Activated T-helper 1 cell treated with anti-CD3 and anti-CD28 coated beads, Interleukin-12 subunit alpha, Interleukin-12 subunit beta, Interleukin-2, Interleukin-4 antibody, amounts not matched to agents 30 ng/mL and 10 ng/mL and 1 ng/mL, durations not matched to agents 14 hours and 24 hours and 36 hours (primary cell): ENCODE results near the gene TEAD3. TPM values are rescaled to one million over a fixed set of nuclear protein-coding genes. Genes with fewer than 3 reads are reported as not detected.
"Not testable (repeated sequence)": the region's sequence is repeated elsewhere in the genome, so short reads cannot be mapped to it uniquely, and the experiment has no call there.

Experiments
- DNase-seq: peaks from one replicate; pipeline ENCODE4 v3.0.0; 2021; ENCODE audit warnings: low spot score
- H3K27ac Mint-ChIP-seq: one replicate; pipeline ENCODE4 v1.8.0; 2021; ENCODE audit warnings: mild to moderate bottlenecking, mixed read lengths
- H3K27me3 Mint-ChIP-seq: one replicate; pipeline ENCODE4 v1.8.0; 2022; ENCODE audit warnings: mild to moderate bottlenecking, moderate library complexity, mixed read lengths; ENCODE audit not compliant: insufficient read depth
- H3K36me3 Mint-ChIP-seq: one replicate; pipeline ENCODE4 v1.8.0; 2021; ENCODE audit warnings: low read depth, mixed read lengths
- H3K4me1 Mint-ChIP-seq: one replicate; pipeline ENCODE4 v1.8.0; 2021; ENCODE audit warnings: low read depth, mixed read lengths
- H3K4me3 Mint-ChIP-seq: one replicate; pipeline ENCODE4 v1.8.0; 2021; ENCODE audit warnings: mild to moderate bottlenecking, moderate library complexity, mixed read lengths
- H3K9me3 Mint-ChIP-seq: one replicate; pipeline ENCODE4 v1.8.0; 2021; ENCODE audit warnings: mixed read lengths
- intact Hi-C: fragments of 100-400 bp; cut with micrococcal nuclease; formaldehyde crosslinking; loops from one replicate; pipeline ENCODE4 v1.15.1; 2024
- total RNA-seq: library from RNA; stranded (reverse); gene quantifications from 2 replicates; pipeline ENCODE4 v1.2.3, GENCODE V29; 2022

The TEAD3 gene
- total RNA-seq, 1 donor from 2014 or later, result 1.5 TPM

GRCh38 chr6:35522151-35522550 is 25.3 kb upstream of the TEAD3 start:
- no peak overlapping the region for H3K4me3 Mint-ChIP-seq
- no peak overlapping the region for H3K27ac Mint-ChIP-seq
- no peaks in the 10 kb centered on the region for H3K36me3 Mint-ChIP-seq
- H3K9me3 Mint-ChIP-seq, result no peaks in the 10 kb centered on the region
- no peak for DNase-seq
- peaks cover 19% of the 10 kb centered on the region for H3K4me1 Mint-ChIP-seq
- intact Hi-C loops, result loop anchor here (2.0 to 5.0 kb wide), 3 partner anchors 63 to 839 kb away; no protein-coding TSS in a partner anchor
- peaks cover 10% of the 10 kb centered on the region for H3K27me3 Mint-ChIP-seq

GRCh38 chr6:35521235-35521634 is 24.4 kb upstream of the TEAD3 start:
- Mint-ChIP-seq H3K27me3 (peaks cover 6% of the 10 kb centered on the region), H3K27ac (no peak overlapping the region), H3K4me1 (peaks cover 19% of the 10 kb centered on the region), H3K36me3 (no peaks in the 10 kb centered on the region), H3K4me3 (no peak overlapping the region), H3K9me3 (no peaks in the 10 kb centered on the region)
- no peak for DNase-seq
- intact Hi-C loops, result loop anchor here (5.0 kb wide), 1 partner anchor 236 kb away; no protein-coding TSS in a partner anchor

GRCh38 chr6:35519313-35520015 is 22.6 kb upstream of the TEAD3 start:
- intact Hi-C loops, result loop anchor here (5.0 kb wide), 1 partner anchor 238 kb away; no protein-coding TSS in a partner anchor
- H3K27ac Mint-ChIP-seq, result no peak overlapping the region
- H3K36me3 Mint-ChIP-seq, result no peaks in the 10 kb centered on the region
- no peaks in the 10 kb centered on the region for H3K9me3 Mint-ChIP-seq
- H3K4me1 Mint-ChIP-seq, result peaks cover 19% of the 10 kb centered on the region
- H3K27me3 Mint-ChIP-seq, result peaks cover 9% of the 10 kb centered on the region
- DNase-seq, result no peak
- no peak overlapping the region for H3K4me3 Mint-ChIP-seq

GRCh38 chr6:35518566-35519312 is 21.9 kb upstream of the TEAD3 start:
- intact Hi-C loops, result no loop called here

GRCh38 chr6:35517978-35518377 is 21.1 kb upstream of the TEAD3 start:
- peaks cover 15% of the 10 kb centered on the region for H3K4me1 Mint-ChIP-seq
- DNase-seq, result not testable (repeated sequence)

More at GRCh38 chr6:35518566-35519312, 21.9 kb upstream of the TEAD3 start:
- Mint-ChIP-seq H3K36me3 (no peaks in the 10 kb centered on the region), H3K27ac (no peak overlapping the region), H3K9me3 (no peaks in the 10 kb centered on the region), H3K4me1 (peaks cover 19% of the 10 kb centered on the region), H3K27me3 (peaks cover 9% of the 10 kb centered on the region), H3K4me3 (no peak overlapping the region)
- DNase-seq, result no peak

GRCh38 chr6:35516712-35517111 is 19.8 kb upstream of the TEAD3 start:
- intact Hi-C loops, result no loop called here
- DNase-seq, result no peak
- Mint-ChIP-seq H3K4me3 (no peak overlapping the region), H3K27me3 (peaks cover 14% of the 10 kb centered on the region), H3K9me3 (no peaks in the 10 kb centered on the region), H3K36me3 (no peaks in the 10 kb centered on the region), H3K4me1 (peaks cover 4% of the 10 kb centered on the region), H3K27ac (no peak overlapping the region)

More at GRCh38 chr6:35517978-35518377, 21.1 kb upstream of the TEAD3 start:
- H3K9me3 Mint-ChIP-seq, intact Hi-C loops, H3K27me3 Mint-ChIP-seq, H3K4me3 Mint-ChIP-seq, H3K27ac Mint-ChIP-seq, H3K36me3 Mint-ChIP-seq: not testable (repeated sequence)

GRCh38 chr6:35515939-35516338 is 19.1 kb upstream of the TEAD3 start:
- H3K36me3 Mint-ChIP-seq, H3K4me3 Mint-ChIP-seq, H3K27ac Mint-ChIP-seq, DNase-seq, intact Hi-C loops, H3K4me1 Mint-ChIP-seq, H3K9me3 Mint-ChIP-seq: not testable (repeated sequence)
- H3K27me3 Mint-ChIP-seq, result peaks cover 16% of the 10 kb centered on the region

GRCh38 chr6:35514587-35514986 is 17.7 kb upstream of the TEAD3 start:
- H3K4me3 Mint-ChIP-seq, result no peak overlapping the region
- no peaks in the 10 kb centered on the region for H3K36me3 Mint-ChIP-seq
- no peaks in the 10 kb centered on the region for H3K4me1 Mint-ChIP-seq
- intact Hi-C loops, result no loop called here
- no peak for DNase-seq
- peaks cover 22% of the 10 kb centered on the region for H3K27me3 Mint-ChIP-seq
- H3K9me3 Mint-ChIP-seq, result no peaks in the 10 kb centered on the region
- no peak overlapping the region for H3K27ac Mint-ChIP-seq

GRCh38 chr6:35512740-35513139 is 15.9 kb upstream of the TEAD3 start, which contains the start of gene TULP1:
Gene TULP1, minus strand, starts transcription at chr6:35512896. Its CDS starts 38 bp downstream, at chr6:35512858.
- Mint-ChIP-seq H3K27me3 (peaks cover 36% of the 10 kb centered on the region), H3K36me3 (no peaks in the 10 kb centered on the region), H3K4me3 (no peak within 1 kb of the TSS), H3K4me1 (no peaks in the 10 kb centered on the region), H3K9me3 (no peaks in the 10 kb centered on the region), H3K27ac (no peak within 1 kb of the TSS)
- intact Hi-C loops, result no loop called here
- no peak for DNase-seq

- no peak for DNase-seq
Measured at GRCh38 chr6:35512006-35512405, 15.1 kb upstream of the TEAD3 start.

GRCh38 chr6:35511562-35511941 is 14.7 kb upstream of the TEAD3 start:
- no peak overlapping the region for H3K27ac Mint-ChIP-seq
- no peaks in the 10 kb centered on the region for H3K36me3 Mint-ChIP-seq
- no peaks in the 10 kb centered on the region for H3K4me1 Mint-ChIP-seq

More at GRCh38 chr6:35512006-35512405, 15.1 kb upstream of the TEAD3 start:
- intact Hi-C loops, result no loop called here
- no peak overlapping the region for H3K4me3 Mint-ChIP-seq
- H3K36me3 Mint-ChIP-seq, result no peaks in the 10 kb centered on the region
- H3K4me1 Mint-ChIP-seq, result no peaks in the 10 kb centered on the region
- no peaks in the 10 kb centered on the region for H3K9me3 Mint-ChIP-seq
- no peak overlapping the region for H3K27ac Mint-ChIP-seq
- peaks cover 41% of the 10 kb centered on the region for H3K27me3 Mint-ChIP-seq

GRCh38 chr6:35510916-35511561 is 14.2 kb upstream of the TEAD3 start:
- intact Hi-C loops, result no loop called here
- Mint-ChIP-seq H3K36me3 (no peaks in the 10 kb centered on the region), H3K27ac (no peak overlapping the region), H3K4me3 (no peak overlapping the region), H3K9me3 (no peaks in the 10 kb centered on the region), H3K4me1 (no peaks in the 10 kb centered on the region), H3K27me3 (peaks cover 48% of the 10 kb centered on the region)
- DNase-seq, result no peak

More at GRCh38 chr6:35511562-35511941, 14.7 kb upstream of the TEAD3 start:
- intact Hi-C loops, result no loop called here
- Mint-ChIP-seq H3K27me3 (peaks cover 46% of the 10 kb centered on the region), H3K9me3 (no peaks in the 10 kb centered on the region), H3K4me3 (no peak overlapping the region)
- no peak for DNase-seq

- no peak for DNase-seq
- Mint-ChIP-seq H3K27ac (no peak overlapping the region), H3K4me1 (no peaks in the 10 kb centered on the region), H3K4me3 (no peak overlapping the region), H3K27me3 (peaks cover 48% of the 10 kb centered on the region), H3K9me3 (no peaks in the 10 kb centered on the region), H3K36me3 (no peaks in the 10 kb centered on the region)
- intact Hi-C loops, result no loop called here
Measured at GRCh38 chr6:35508542-35508941, 11.7 kb upstream of the TEAD3 start.
